Stimulated activated CD4-positive, alpha-beta T cell treated with anti-CD3 and anti-CD28 coated beads, TNF-alpha, amount 100 ng/mL, for 48 hours (primary cell): ENCODE data around the gene LTO1.

Experiments used
- DNase-seq, 3 donors: peaks; one replicate each; pipeline ENCODE4 v3.0.0-alpha.2; 2020; ENCODE audit warnings: low read depth in 3 of 3

LTO1 gene

GRCh38 chr11:69677749-69678148 lies 2.6 kb upstream of the LTO1 start:
- no peak for DNase-seq

GRCh38 chr11:69674267-69674885 lies 777 bp downstream of the LTO1 start:
- DNase-seq = peak in 1 of 3 donors; percentile 12

GRCh38 chr11:69671734-69672465 lies 3.3 kb downstream of the LTO1 start:
- no peak for DNase-seq

GRCh38 chr11:69670158-69670845 lies 4.9 kb downstream of the LTO1 start:
- peak; percentile 14 to 54 (median 35) for DNase-seq

GRCh38 chr11:69669486-69669885 lies 5.7 kb downstream of the LTO1 start:
- no peak for DNase-seq

- DNase-seq = no peak
Measured at GRCh38 chr11:69667619-69668604, 7.2 kb downstream of the LTO1 start.

GRCh38 chr11:69666752-69667536 lies 8.2 kb downstream of the LTO1 start:
- no peak for DNase-seq

- DNase-seq = no peak
Measured at GRCh38 chr11:69666261-69666660, 8.9 kb downstream of the LTO1 start.

- DNase-seq = no peak
Measured at GRCh38 chr11:69665669-69666068, 9.5 kb downstream of the LTO1 start.

GRCh38 chr11:69664901-69665300 lies 10.3 kb downstream of the LTO1 start:
- DNase-seq = no peak

GRCh38 chr11:69664103-69664775 lies 10.9 kb downstream of the LTO1 start:
- DNase-seq = no peak

- DNase-seq = no peak
Measured at GRCh38 chr11:69663326-69663725, 11.8 kb downstream of the LTO1 start.

- no peak for DNase-seq
Measured at GRCh38 chr11:69662806-69663205, 12.3 kb downstream of the LTO1 start.

- no peak for DNase-seq
Measured at GRCh38 chr11:69662021-69662698, 13.0 kb downstream of the LTO1 start.

- DNase-seq = no peak
Measured at GRCh38 chr11:69661413-69661715, 13.8 kb downstream of the LTO1 start.

GRCh38 chr11:69660001-69660500 lies 15.1 kb downstream of the LTO1 start:
- DNase-seq = no peak

- no peak for DNase-seq
Measured at GRCh38 chr11:69659591-69659990, 15.6 kb downstream of the LTO1 start.

GRCh38 chr11:69658626-69659450 lies 16.3 kb downstream of the LTO1 start:
- no peak for DNase-seq
